HCT116 (cell line): ENCODE data around the gene KAT6B. TPM values are rescaled to one million over a fixed set of nuclear protein-coding genes. Genes with fewer than 3 reads are reported as not detected.

Experiments
- ATAC-seq: fragments of 200-7000 bp; cut with Tn5 transposase; 2 replicates; pipeline ENCODE4 v1.9.1; 2020; ENCODE audit warnings: mild to moderate bottlenecking, moderate library complexity
- BruUV-seq: library from RNA; stranded (reverse); fragments of 400-500 nt; replicated peaks from 2 replicates; lab custom pipeline; 2021; lab: Mats Ljungman, UMichigan
- CTCF ChIA-PET: fragments of 300-600 bp; sonication (Branson Sonifier 250); formaldehyde crosslinking; loops from one replicate; lab custom pipeline; 2021; ENCODE audit warnings: antibody characterized with exemption; lab: Charles Lee
- POLR2A ChIA-PET: fragments of 300-600, 350-600 bp; sonication (Branson Sonifier 250); formaldehyde crosslinking; loops from one replicate; lab custom pipeline; 2021; ENCODE audit warnings: antibody characterized with exemption; lab: Charles Lee
- RAD21 ChIA-PET, 2 experiments: fragments of 300-600 bp; sonication (Branson Sonifier 250); formaldehyde crosslinking; loops; one replicate each; lab custom pipeline; 2023; ENCODE audit warnings: low total read pairs in 2 of 2; ENCODE audit not compliant: uncharacterized antibody in 2 of 2, unreplicated experiment in 2 of 2, low non-redundant PET in 1 of 2; lab: Charles Lee
- DNase-seq: peaks from one replicate; pipeline ENCODE4 v3.0.0-alpha.2; 2010; ENCODE audit warnings: low read depth, low spot score
- H2AFZ ChIP-seq: fragments of 200-600 bp; shearing (Covaris generic), sonication (generic); 2 replicates; pipeline ENCODE4 v1.6.1; 2017; ENCODE audit warnings: low read depth, mixed run types, mixed read lengths, antibody characterized with exemption, low read length; ENCODE audit not compliant: poor library complexity, severe bottlenecking
- H3K27ac ChIP-seq: 2 replicates; pipeline ENCODE4 v1.5.1; 2012; ENCODE audit warnings: low read depth, low read length
- H3K27me3 ChIP-seq: fragments of 200-600 bp; sonication (generic); 2 replicates; pipeline ENCODE4 v1.6.1; 2016; ENCODE audit warnings: mixed run types, low read length, mixed read lengths; ENCODE audit not compliant: insufficient read depth
- H3K36me3 ChIP-seq, 2 experiments: fragments of 200-500 bp in 1 of 2; fragments of 200-600 bp in 1 of 2; sonication (Bioruptor generic) in 1 of 2; sonication (generic) in 1 of 2; 2 replicates each; pipeline versions ENCODE4 v1.5.1 to v1.6.1; 2014 to 2016; ENCODE audit warnings: low read length in 2 of 2, inconsistent platforms in 1 of 2, mixed read lengths in 1 of 2, mixed run types in 1 of 2; ENCODE audit not compliant: insufficient read depth in 2 of 2, control insufficient read depth in 1 of 2
- H3K4me1 ChIP-seq, 2 experiments: fragments of 200-600 bp in 1 of 2; sonication (generic) in 1 of 2; 2 replicates each; pipeline versions ENCODE4 v1.5.1 to v1.6.1; 2012 to 2017; ENCODE audit warnings: low read length in 2 of 2, inconsistent platforms in 1 of 2, mild to moderate bottlenecking in 1 of 2, mixed read lengths in 1 of 2, mixed run types in 1 of 2, moderate library complexity in 1 of 2; ENCODE audit not compliant: insufficient read depth in 2 of 2, control insufficient read depth in 1 of 2
- H3K4me2 ChIP-seq: fragments of 200-600 bp; sonication (generic); 2 replicates; pipeline ENCODE4 v1.6.1; 2017; ENCODE audit warnings: mixed run types, low read length, mixed read lengths
- H3K4me3 ChIP-seq, 2 experiments: fragments of 200-600 bp in 1 of 2; sonication (generic) in 1 of 2; replicated peaks in 1 of 2; 2 replicates each; pipeline ENCODE4 v1.5.1; 2011 to 2016; ENCODE audit warnings: low read length in 2 of 2, control low read depth in 1 of 2, low read depth in 1 of 2, mild to moderate bottlenecking in 1 of 2, mixed read lengths in 1 of 2, mixed run types in 1 of 2
- H3K79me2 ChIP-seq: fragments of 200-600 bp; sonication (generic); 2 replicates; pipeline ENCODE4 v1.6.1; 2017; ENCODE audit warnings: mild to moderate bottlenecking, mixed run types, low read length, moderate library complexity, mixed read lengths; ENCODE audit not compliant: insufficient read depth
- H3K9ac ChIP-seq: fragments of 200-600 bp; sonication (generic); 2 replicates; pipeline ENCODE4 v1.6.1; 2016; ENCODE audit warnings: low read length, mixed read lengths
- H3K9me2 ChIP-seq: fragments of 200-600 bp; sonication (generic), shearing (Covaris generic); 2 replicates; pipeline ENCODE4 v1.6.1; 2017; ENCODE audit warnings: mixed run types, mild to moderate bottlenecking, moderate library complexity; ENCODE audit not compliant: insufficient read depth
- H3K9me3 ChIP-seq, 2 experiments: fragments of 200-500 bp in 1 of 2; fragments of 200-600 bp in 1 of 2; sonication (Bioruptor generic) in 1 of 2; sonication (generic) in 1 of 2; 2 replicates each; pipeline ENCODE4 v1.6.1; 2014 to 2017; ENCODE audit warnings: low read length in 2 of 2, mixed read lengths in 2 of 2, inconsistent platforms in 1 of 2, low read depth in 1 of 2, mild to moderate bottlenecking in 1 of 2, mixed run types in 1 of 2, moderate library complexity in 1 of 2; ENCODE audit not compliant: control insufficient read depth in 1 of 2, insufficient read depth in 1 of 2
- H4K20me1 ChIP-seq: fragments of 200-600 bp; sonication (generic), shearing (Covaris generic); 2 replicates; pipeline ENCODE4 v1.6.1; 2017; ENCODE audit warnings: mixed run types, mild to moderate bottlenecking, moderate library complexity; ENCODE audit not compliant: insufficient read depth
- CBX3 ChIP-seq: IDR thresholded peaks from 2 replicates; pipeline ENCODE4 v1.6.1; 2012; ENCODE audit warnings: low read depth
- CEBPB ChIP-seq: IDR thresholded peaks from 2 replicates; pipeline ENCODE4 v1.6.1; 2012; ENCODE audit warnings: low read depth
- EGR1 ChIP-seq: IDR thresholded peaks from 2 replicates; pipeline ENCODE4 v1.6.1; 2012; ENCODE audit warnings: low read depth
- EZH2 ChIP-seq: fragments of 200-600 bp; sonication (generic); IDR thresholded peaks from 2 replicates; pipeline ENCODE4 v1.6.1; 2017; ENCODE audit warnings: antibody characterized with exemption, mixed run types
- JUND ChIP-seq: IDR thresholded peaks from 2 replicates; pipeline ENCODE4 v1.6.1; 2012
- MAX ChIP-seq: IDR thresholded peaks from 2 replicates; pipeline ENCODE4 v1.6.1; 2012
- POLR2AphosphoS5 ChIP-seq: IDR thresholded peaks from 2 replicates; pipeline ENCODE4 v1.6.1; 2011; ENCODE audit warnings: mild to moderate bottlenecking, low read depth, low read length, moderate library complexity
- RAD21 ChIP-seq: IDR thresholded peaks from 2 replicates; pipeline ENCODE4 v1.6.1; 2012; ENCODE audit warnings: low read depth, mild to moderate bottlenecking
- SIN3A ChIP-seq: IDR thresholded peaks from 2 replicates; pipeline ENCODE4 v1.6.1; 2012; ENCODE audit warnings: low read depth
- SRF ChIP-seq: IDR thresholded peaks from 2 replicates; pipeline ENCODE4 v1.6.1; 2012; ENCODE audit warnings: low read depth
- YY1 ChIP-seq: IDR thresholded peaks from 2 replicates; pipeline ENCODE4 v1.6.1; 2011; ENCODE audit warnings: low read length, low read depth, moderate library complexity, mild to moderate bottlenecking; ENCODE audit not compliant: insufficient replicate concordance; ENCODE audit errors: extremely low read depth
- ZBTB33 ChIP-seq: IDR thresholded peaks from 2 replicates; pipeline ENCODE4 v1.6.1; 2011; ENCODE audit warnings: mild to moderate bottlenecking, low read length, moderate library complexity; ENCODE audit not compliant: insufficient replicate concordance; ENCODE audit errors: extremely low read depth
- ZFX ChIP-seq: fragments of 450-650 bp; IDR thresholded peaks from 2 replicates; pipeline ENCODE4 v1.6.1; 2017
- intact Hi-C: fragments of 100-400 bp; cut with micrococcal nuclease; formaldehyde crosslinking; loops from 2 replicates; pipeline ENCODE4 v1.10.0; 2022
- total RNA-seq: library from RNA; stranded (reverse); gene quantifications from one replicate; pipeline ENCODE4 v1.2.1, GENCODE V29; 2021; ENCODE audit not compliant: unreplicated experiment
- TF ChIP-seq, protein P1 (sequence below), 3 experiments: fragments of 200-600 bp in 1 of 3; sonication (generic) in 1 of 3; IDR thresholded peaks in 2 of 3; conservative IDR thresholded peaks in 1 of 3; 2 replicates each; pipeline ENCODE4 v1.5.1; 2012 to 2017; ENCODE audit warnings: low read depth in 2 of 3, low read length in 2 of 3, antibody characterized with exemption in 1 of 3, borderline replicate concordance in 1 of 3, control low read depth in 1 of 3, mild to moderate bottlenecking in 1 of 3, mixed read lengths in 1 of 3, mixed run types in 1 of 3, moderate library complexity in 1 of 3; ENCODE audit not compliant: insufficient read depth in 1 of 3

The KAT6B gene
- total RNA-seq, 1 experiment from 2014 or later = 17.8 TPM

- Histone ChIP-seq H3K79me2 (no peaks in the 10 kb centered on the region), H3K4me2 (no peak overlapping the region), H3K27me3 (no peaks in the 10 kb centered on the region), H3K36me3 (no peaks in the 10 kb centered on the region), H3K9me3 (no peaks in the 10 kb centered on the region), H2AFZ (no peak overlapping the region), H4K20me1 (no peaks in the 10 kb centered on the region), H3K4me3 (no peak overlapping the region), H3K9me2 (no peaks in the 10 kb centered on the region), H3K9ac (no peak overlapping the region), H3K4me1 (no peaks in the 10 kb centered on the region), H3K27ac (no peak overlapping the region)
- intact Hi-C loops = no loop called here
- ChIA-PET CTCF (no interaction called here), POLR2A (no interaction called here), RAD21 (no interaction called here)
- TF ChIP-seq MAX (no peak), CEBPB (no peak), JUND (no peak)
- TF ChIP-seq, protein P1, sequence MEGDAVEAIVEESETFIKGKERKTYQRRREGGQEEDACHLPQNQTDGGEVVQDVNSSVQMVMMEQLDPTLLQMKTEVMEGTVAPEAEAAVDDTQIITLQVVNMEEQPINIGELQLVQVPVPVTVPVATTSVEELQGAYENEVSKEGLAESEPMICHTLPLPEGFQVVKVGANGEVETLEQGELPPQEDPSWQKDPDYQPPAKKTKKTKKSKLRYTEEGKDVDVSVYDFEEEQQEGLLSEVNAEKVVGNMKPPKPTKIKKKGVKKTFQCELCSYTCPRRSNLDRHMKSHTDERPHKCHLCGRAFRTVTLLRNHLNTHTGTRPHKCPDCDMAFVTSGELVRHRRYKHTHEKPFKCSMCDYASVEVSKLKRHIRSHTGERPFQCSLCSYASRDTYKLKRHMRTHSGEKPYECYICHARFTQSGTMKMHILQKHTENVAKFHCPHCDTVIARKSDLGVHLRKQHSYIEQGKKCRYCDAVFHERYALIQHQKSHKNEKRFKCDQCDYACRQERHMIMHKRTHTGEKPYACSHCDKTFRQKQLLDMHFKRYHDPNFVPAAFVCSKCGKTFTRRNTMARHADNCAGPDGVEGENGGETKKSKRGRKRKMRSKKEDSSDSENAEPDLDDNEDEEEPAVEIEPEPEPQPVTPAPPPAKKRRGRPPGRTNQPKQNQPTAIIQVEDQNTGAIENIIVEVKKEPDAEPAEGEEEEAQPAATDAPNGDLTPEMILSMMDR (IDR thresholded peaks at IDR 0.05 in 2 of 3, conservative IDR thresholded peaks at IDR 0.05 in 1 of 3; ENCODE audit: borderline replicate concordance in 1 of 3, insufficient read depth in 1 of 3, low read depth in 2 of 3, low read length in 2 of 3) = no peak
- no peak for DNase-seq
- no TSS peak for BruUV-seq
- ATAC-seq = no peak
Observed at GRCh38 chr10:75049316-75050148, 223.1 kb downstream of the KAT6B start.

- Histone ChIP-seq H4K20me1 (no peaks in the 10 kb centered on the region), H3K9ac (no peak overlapping the region), H3K4me1 (no peaks in the 10 kb centered on the region), H3K9me3 (no peaks in the 10 kb centered on the region), H3K9me2 (no peaks in the 10 kb centered on the region), H3K79me2 (no peaks in the 10 kb centered on the region), H3K36me3 (no peaks in the 10 kb centered on the region), H3K4me3 (no peak overlapping the region), H3K4me2 (no peak overlapping the region), H3K27ac (no peak overlapping the region), H2AFZ (no peak overlapping the region), H3K27me3 (no peaks in the 10 kb centered on the region)
- ATAC-seq = no peak
- DNase-seq = no peak
- no TSS peak for BruUV-seq
- CTCF ChIA-PET = no interaction called here
- intact Hi-C loops = no loop called here
- RAD21 ChIA-PET = no interaction called here
- POLR2A ChIA-PET = no interaction called here
- TF ChIP-seq SIN3A (no peak), CEBPB (no peak), SRF (no peak), JUND (no peak), ZFX (no peak), EGR1 (no peak), CBX3 (no peak), YY1 (no peak), EZH2 (no peak), POLR2AphosphoS5 (no peak), ZBTB33 (no peak), RAD21 (no peak)
Observed at GRCh38 chr10:75050149-75050919, 223.9 kb downstream of the KAT6B start.
